ENCODE results near the gene PDXP.

GRCh38 chr22:37654563-37655251 is 3.8 kb upstream of the PDXP start:
- TF ChIP-seq EZH2 (IDR thresholded peaks at IDR 0.05; ENCODE audit: insufficient read depth, poor library complexity, severe bottlenecking): no peak
- TF ChIP-seq EZH2phosphoT487 (IDR thresholded peaks at IDR 0.05; ENCODE audit: insufficient read depth, low read depth): no peak

All from GM23248 (cell line).